Fibroblast of peridontal ligament (primary cell): ENCODE data around the gene DNAJB8.

Experiments
- DNase-seq: peaks from one replicate; pipeline ENCODE4 v3.0.0-alpha.2; 2010; ENCODE audit errors: extremely low read depth

Gene DNAJB8

GRCh38 chr3:128427175-128427857 is 39.4 kb downstream of the DNAJB8 start:
- DNase-seq, result no peak

- DNase-seq, result no peak
Observed at GRCh38 chr3:128426128-128426921, 40.4 kb downstream of the DNAJB8 start.

- DNase-seq, result no peak
Observed at GRCh38 chr3:128425846-128426127, 40.9 kb downstream of the DNAJB8 start.

- DNase-seq, result no peak
Observed at GRCh38 chr3:128425142-128425845, 41.4 kb downstream of the DNAJB8 start.

- no peak for DNase-seq
Observed at GRCh38 chr3:128424508-128425069, 42.1 kb downstream of the DNAJB8 start.

GRCh38 chr3:128423525-128424147 is 43.1 kb downstream of the DNAJB8 start:
- DNase-seq, result no peak

GRCh38 chr3:128422762-128423524 is 43.7 kb downstream of the DNAJB8 start:
- DNase-seq, result no peak

GRCh38 chr3:128421966-128422365 is 44.7 kb downstream of the DNAJB8 start:
- DNase-seq, result no peak

- no peak for DNase-seq
Observed at GRCh38 chr3:128421439-128421836, 45.3 kb downstream of the DNAJB8 start.

GRCh38 chr3:128420720-128421438 is 45.8 kb downstream of the DNAJB8 start:
- DNase-seq, result no peak

GRCh38 chr3:128420289-128420688 is 46.4 kb downstream of the DNAJB8 start:
- no peak for DNase-seq

- DNase-seq, result no peak
Observed at GRCh38 chr3:128419311-128419710, 47.4 kb downstream of the DNAJB8 start.

- DNase-seq, result no peak
Observed at GRCh38 chr3:128418900-128419299, 47.8 kb downstream of the DNAJB8 start.

- DNase-seq, result peak; percentile 31
Observed at GRCh38 chr3:128416578-128417211, 50.0 kb downstream of the DNAJB8 start.

GRCh38 chr3:128415773-128416577 is 50.7 kb downstream of the DNAJB8 start:
- DNase-seq, result no peak

GRCh38 chr3:128415200-128415772 is 51.4 kb downstream of the DNAJB8 start:
- no peak for DNase-seq

GRCh38 chr3:128413413-128414205 is 53.1 kb downstream of the DNAJB8 start:
- DNase-seq, result no peak

GRCh38 chr3:128413003-128413370 is 53.7 kb downstream of the DNAJB8 start:
- no peak for DNase-seq
